K562 (cell line): Measurements from ENCODE around the gene RAPGEF5. TPM values are rescaled to one million over a fixed set of nuclear protein-coding genes. Genes with fewer than 3 reads are reported as not detected.

ENCODE experiments used
- ARNT ChIP-seq, 2 experiments: fragments of 450-650 bp; IDR thresholded peaks; 2 replicates each; pipeline ENCODE4 v1.6.1; 2016; ENCODE audit warnings: mild to moderate bottlenecking in 1 of 2
- BRF1 ChIP-seq: IDR thresholded peaks from 3 replicates; pipeline ENCODE4 v1.6.1; 2011; ENCODE audit warnings: borderline replicate concordance, mild to moderate bottlenecking; ENCODE audit not compliant: insufficient read length; ENCODE audit errors: extremely low read depth
- EP300 ChIP-seq: IDR thresholded peaks from 2 replicates; pipeline ENCODE4 v1.6.1; 2012; ENCODE audit warnings: low read length, improper control_type of control experiment
- GATA2 ChIP-seq: sonication (generic); formaldehyde crosslinking; IDR thresholded peaks from 2 replicates; pipeline ENCODE4 v1.4.0; 2020; ENCODE audit warnings: mild to moderate bottlenecking, missing genetic modification reagents
- KDM4B ChIP-seq, 2 experiments: fragments of 450-650 bp in 1 of 2; sonication (generic) in 1 of 2; IDR thresholded peaks; 2 replicates each; pipeline ENCODE4 v1.6.1; 2016 to 2017; ENCODE audit warnings: borderline replicate concordance in 2 of 2, antibody characterized with exemption in 1 of 2, low read depth in 1 of 2, mild to moderate bottlenecking in 1 of 2
- MAFK ChIP-seq: IDR thresholded peaks from 2 replicates; pipeline ENCODE4 v1.6.1; 2011; ENCODE audit warnings: low read length, improper control_type of control experiment
- MYC ChIP-seq, 2 experiments: fragments of 250-450 bp in 1 of 2; sonication (Bioruptor Pico) in 1 of 2; IDR thresholded peaks; 2 replicates each; pipeline versions ENCODE4 v1.5.1 to v1.6.1; 2012 to 2021; ENCODE audit warnings: low read depth in 2 of 2, borderline replicate concordance in 1 of 2, improper control_type of control experiment in 1 of 2, low read length in 1 of 2, mild to moderate bottlenecking in 1 of 2, moderate library complexity in 1 of 2
- NFE2 ChIP-seq: IDR thresholded peaks from 2 replicates; pipeline ENCODE4 v1.6.1; 2014; ENCODE audit warnings: antibody characterized with exemption, low read depth
- OTX1 ChIP-seq: fragments of 450-650 bp; formaldehyde crosslinking; IDR thresholded peaks from 2 replicates; pipeline ENCODE4 v1.4.0; 2022; ENCODE audit warnings: mild to moderate bottlenecking
- RBM15 ChIP-seq: fragments of 200-400 bp; formaldehyde crosslinking; IDR thresholded peaks from 2 replicates; pipeline ENCODE4 v1.6.1; 2018; ENCODE audit warnings: mild to moderate bottlenecking, low read length, moderate library complexity; ENCODE audit not compliant: insufficient read depth
- RCOR1 ChIP-seq, 2 experiments: IDR thresholded peaks; 2 replicates each; pipeline ENCODE4 v1.6.1; 2012; ENCODE audit warnings: low read depth in 2 of 2, low read length in 2 of 2, borderline replicate concordance in 1 of 2, improper control_type of control experiment in 1 of 2
- TCF3 ChIP-seq: sonication (generic); formaldehyde crosslinking; IDR thresholded peaks from 2 replicates; pipeline ENCODE4 v1.4.0; 2020; ENCODE audit warnings: mild to moderate bottlenecking, missing genetic modification reagents
- ZNF217 ChIP-seq: sonication (generic); formaldehyde crosslinking; IDR thresholded peaks from 2 replicates; pipeline ENCODE4 v1.8.0; 2022; ENCODE audit warnings: mild to moderate bottlenecking, missing genetic modification reagents
- polyA plus RNA-seq, 8 experiments: library from polyadenylated mRNA; depleted of rRNA in 4 of 8; stranded (reverse) in 5 of 8; unstranded in 3 of 8; fragments of >200 nt; fragmentation: Nextera tagmentation in 2 of 8; fragmentation: Illumina TruSeq in 1 of 8; extraction: Ambion mirVana in 2 of 8; extraction: Trizol in 1 of 8; gene quantifications; 2 replicates each; pipeline versions ENCODE4 v1.2.1 to v1.2.3, GENCODE V29; 2011 to 2014; ENCODE audit warnings: inconsistent platforms in 1 of 8, missing spikeins in 1 of 8
- total RNA-seq, 7 experiments: library from RNA; depleted of rRNA in 6 of 7; stranded (reverse); fragments of >200 nt in 6 of 7; fragmentation: Illumina TruSeq in 2 of 7; extraction: Trizol in 2 of 7; gene quantifications; 2 replicates each; pipeline versions ENCODE4 v1.2.1 to v1.2.3, GENCODE V29; 2011 to 2021; ENCODE audit warnings: low replicate concordance in 1 of 7
- TF ChIP-seq, protein P1 (sequence below): fragments of 450-650 bp; IDR thresholded peaks from 2 replicates; pipeline ENCODE4 v1.6.1; 2016; ENCODE audit warnings: borderline replicate concordance
- TF ChIP-seq, protein P2 (sequence below): IDR thresholded peaks from 2 replicates; pipeline ENCODE4 v1.6.1; 2012; ENCODE audit warnings: low read depth, low read length, improper control_type of control experiment, borderline replicate concordance
- TF ChIP-seq, protein P3 (sequence below): fragments of 250-450 bp; sonication (Bioruptor Pico); IDR thresholded peaks from 2 replicates; pipeline ENCODE4 v1.5.0; 2021
- TF ChIP-seq, protein P4 (sequence below), 2 experiments: fragments of 200-800 bp in 1 of 2; sonication (Bioruptor generic) in 1 of 2; sonication (generic) in 1 of 2; formaldehyde crosslinking in 1 of 2; IDR thresholded peaks in 1 of 2; conservative IDR thresholded peaks in 1 of 2; 2 replicates each; pipeline versions ENCODE4 v1.5.0 to v1.6.1; 2016 to 2020; ENCODE audit warnings: missing compliant biosample characterization in 1 of 2, missing genetic modification characterization in 1 of 2, missing genetic modification reagents in 1 of 2
- TF ChIP-seq, protein P5 (sequence below): fragments of 150-350 bp; IDR thresholded peaks from 2 replicates; pipeline ENCODE4 v1.6.1; 2014; ENCODE audit warnings: low read depth, mild to moderate bottlenecking, low read length, borderline replicate concordance

The RAPGEF5 gene
- total and polyA plus RNA-seq, 9 of the 15 experiments (the other 6 are each of a cell fraction or from before 2014, with no cell fraction given), result 0.39 to 2.0 (median 1.1) TPM

DNA sequence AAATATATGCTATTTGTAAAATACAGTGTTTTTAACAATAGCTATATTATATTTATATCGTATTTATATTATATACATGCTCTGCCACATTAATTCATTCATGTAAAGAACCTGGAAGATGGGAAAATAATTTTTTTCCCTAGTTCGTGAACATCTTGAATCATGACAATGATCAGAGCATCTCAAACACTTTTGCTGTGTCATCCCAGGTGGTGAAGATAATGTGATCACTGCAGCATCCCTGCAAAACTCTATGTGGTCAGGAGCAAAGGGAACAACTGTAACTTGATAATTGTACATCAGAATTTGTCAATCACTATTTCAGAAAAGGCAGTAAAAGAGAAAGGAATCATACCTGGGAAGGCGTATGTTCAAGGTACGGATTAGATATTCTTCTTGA is 39.3 kb downstream of the RAPGEF5 start (continued):
- TF ChIP-seq, protein P1, sequence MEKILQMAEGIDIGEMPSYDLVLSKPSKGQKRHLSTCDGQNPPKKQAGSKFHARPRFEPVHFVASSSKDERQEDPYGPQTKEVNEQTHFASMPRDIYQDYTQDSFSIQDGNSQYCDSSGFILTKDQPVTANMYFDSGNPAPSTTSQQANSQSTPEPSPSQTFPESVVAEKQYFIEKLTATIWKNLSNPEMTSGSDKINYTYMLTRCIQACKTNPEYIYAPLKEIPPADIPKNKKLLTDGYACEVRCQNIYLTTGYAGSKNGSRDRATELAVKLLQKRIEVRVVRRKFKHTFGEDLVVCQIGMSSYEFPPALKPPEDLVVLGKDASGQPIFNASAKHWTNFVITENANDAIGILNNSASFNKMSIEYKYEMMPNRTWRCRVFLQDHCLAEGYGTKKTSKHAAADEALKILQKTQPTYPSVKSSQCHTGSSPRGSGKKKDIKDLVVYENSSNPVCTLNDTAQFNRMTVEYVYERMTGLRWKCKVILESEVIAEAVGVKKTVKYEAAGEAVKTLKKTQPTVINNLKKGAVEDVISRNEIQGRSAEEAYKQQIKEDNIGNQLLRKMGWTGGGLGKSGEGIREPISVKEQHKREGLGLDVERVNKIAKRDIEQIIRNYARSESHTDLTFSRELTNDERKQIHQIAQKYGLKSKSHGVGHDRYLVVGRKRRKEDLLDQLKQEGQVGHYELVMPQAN, result no peak
- TF ChIP-seq, protein P2, sequence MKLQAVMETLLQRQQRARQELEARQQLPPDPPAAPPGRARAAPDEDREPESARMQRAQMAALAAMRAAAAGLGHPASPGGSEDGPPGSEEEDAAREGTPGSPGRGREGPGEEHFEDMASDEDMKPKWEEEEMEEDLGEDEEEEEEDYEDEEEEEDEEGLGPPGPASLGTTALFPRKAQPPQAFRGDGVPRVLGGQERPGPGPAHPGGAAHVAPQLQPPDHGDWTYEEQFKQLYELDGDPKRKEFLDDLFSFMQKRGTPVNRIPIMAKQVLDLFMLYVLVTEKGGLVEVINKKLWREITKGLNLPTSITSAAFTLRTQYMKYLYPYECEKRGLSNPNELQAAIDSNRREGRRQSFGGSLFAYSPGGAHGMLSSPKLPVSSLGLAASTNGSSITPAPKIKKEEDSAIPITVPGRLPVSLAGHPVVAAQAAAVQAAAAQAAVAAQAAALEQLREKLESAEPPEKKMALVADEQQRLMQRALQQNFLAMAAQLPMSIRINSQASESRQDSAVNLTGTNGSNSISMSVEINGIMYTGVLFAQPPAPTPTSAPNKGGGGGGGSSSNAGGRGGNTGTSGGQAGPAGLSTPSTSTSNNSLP, result 0 out of 2 replicates have a peak, but pooled peaks have one; percentile 51
- TF ChIP-seq GATA2 (CRISPR knock-in tag) (no peak), BRF1 (no peak), KDM4B (IDR thresholded peaks at IDR 0.05; ENCODE audit: borderline replicate concordance in 2 of 2, low read depth in 1 of 2) (no peak), ZNF217 (CRISPR knock-in tag) (no peak), OTX1 (CRISPR knock-in tag) (no peak), MAFK (peak; percentile 89), EP300 (peak; percentile 71), MYC (IDR thresholded peaks at IDR 0.05; ENCODE audit: low read depth, low read length) (0 out of 2 replicates have a peak, but pooled peaks have one; percentile 41), MYC (CRISPR knock-in tag; IDR thresholded peaks at IDR 0.05; ENCODE audit: borderline replicate concordance, low read depth) (no peak), NFE2 (peak; percentile 98), RCOR1 (IDR thresholded peaks at IDR 0.05; ENCODE audit: borderline replicate concordance in 1 of 2, low read depth in 2 of 2, low read length in 2 of 2) (peak in 1 of 2 experiments; percentile 90; a peak in 1 of 4 replicates), TCF3 (peak; percentile 79), RBM15 (no peak), ARNT (IDR thresholded peaks at IDR 0.05) (no peak)
- TF ChIP-seq, protein P3, sequence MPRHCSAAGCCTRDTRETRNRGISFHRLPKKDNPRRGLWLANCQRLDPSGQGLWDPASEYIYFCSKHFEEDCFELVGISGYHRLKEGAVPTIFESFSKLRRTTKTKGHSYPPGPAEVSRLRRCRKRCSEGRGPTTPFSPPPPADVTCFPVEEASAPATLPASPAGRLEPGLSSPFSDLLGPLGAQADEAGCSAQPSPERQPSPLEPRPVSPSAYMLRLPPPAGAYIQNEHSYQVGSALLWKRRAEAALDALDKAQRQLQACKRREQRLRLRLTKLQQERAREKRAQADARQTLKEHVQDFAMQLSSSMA (CRISPR knock-in tag), result no peak
- TF ChIP-seq, protein P4, sequence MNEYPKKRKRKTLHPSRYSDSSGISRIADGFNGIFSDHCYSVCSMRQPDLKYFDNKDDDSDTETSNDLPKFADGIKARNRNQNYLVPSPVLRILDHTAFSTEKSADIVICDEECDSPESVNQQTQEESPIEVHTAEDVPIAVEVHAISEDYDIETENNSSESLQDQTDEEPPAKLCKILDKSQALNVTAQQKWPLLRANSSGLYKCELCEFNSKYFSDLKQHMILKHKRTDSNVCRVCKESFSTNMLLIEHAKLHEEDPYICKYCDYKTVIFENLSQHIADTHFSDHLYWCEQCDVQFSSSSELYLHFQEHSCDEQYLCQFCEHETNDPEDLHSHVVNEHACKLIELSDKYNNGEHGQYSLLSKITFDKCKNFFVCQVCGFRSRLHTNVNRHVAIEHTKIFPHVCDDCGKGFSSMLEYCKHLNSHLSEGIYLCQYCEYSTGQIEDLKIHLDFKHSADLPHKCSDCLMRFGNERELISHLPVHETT (CRISPR knock-in tag; conservative IDR thresholded peaks at IDR 0.05 in 1 of 2, IDR thresholded peaks at IDR 0.05 in 1 of 2), result no peak
- TF ChIP-seq, protein P5, sequence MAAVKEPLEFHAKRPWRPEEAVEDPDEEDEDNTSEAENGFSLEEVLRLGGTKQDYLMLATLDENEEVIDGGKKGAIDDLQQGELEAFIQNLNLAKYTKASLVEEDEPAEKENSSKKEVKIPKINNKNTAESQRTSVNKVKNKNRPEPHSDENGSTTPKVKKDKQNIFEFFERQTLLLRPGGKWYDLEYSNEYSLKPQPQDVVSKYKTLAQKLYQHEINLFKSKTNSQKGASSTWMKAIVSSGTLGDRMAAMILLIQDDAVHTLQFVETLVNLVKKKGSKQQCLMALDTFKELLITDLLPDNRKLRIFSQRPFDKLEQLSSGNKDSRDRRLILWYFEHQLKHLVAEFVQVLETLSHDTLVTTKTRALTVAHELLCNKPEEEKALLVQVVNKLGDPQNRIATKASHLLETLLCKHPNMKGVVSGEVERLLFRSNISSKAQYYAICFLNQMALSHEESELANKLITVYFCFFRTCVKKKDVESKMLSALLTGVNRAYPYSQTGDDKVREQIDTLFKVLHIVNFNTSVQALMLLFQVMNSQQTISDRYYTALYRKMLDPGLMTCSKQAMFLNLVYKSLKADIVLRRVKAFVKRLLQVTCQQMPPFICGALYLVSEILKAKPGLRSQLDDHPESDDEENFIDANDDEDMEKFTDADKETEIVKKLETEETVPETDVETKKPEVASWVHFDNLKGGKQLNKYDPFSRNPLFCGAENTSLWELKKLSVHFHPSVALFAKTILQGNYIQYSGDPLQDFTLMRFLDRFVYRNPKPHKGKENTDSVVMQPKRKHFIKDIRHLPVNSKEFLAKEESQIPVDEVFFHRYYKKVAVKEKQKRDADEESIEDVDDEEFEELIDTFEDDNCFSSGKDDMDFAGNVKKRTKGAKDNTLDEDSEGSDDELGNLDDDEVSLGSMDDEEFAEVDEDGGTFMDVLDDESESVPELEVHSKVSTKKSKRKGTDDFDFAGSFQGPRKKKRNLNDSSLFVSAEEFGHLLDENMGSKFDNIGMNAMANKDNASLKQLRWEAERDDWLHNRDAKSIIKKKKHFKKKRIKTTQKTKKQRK, result no peak
